GM12878 (cell line): Measurements from ENCODE around the gene NCAPD3. TPM values are rescaled to one million over a fixed set of nuclear protein-coding genes. Genes with fewer than 3 reads are reported as not detected.

Experiments
- ATAC-seq: fragments of 200-7000 bp; cut with Tn5 transposase; 3 replicates; pipeline ENCODE4 v1.9.1; 2020; ENCODE audit warnings: mild to moderate bottlenecking, moderate library complexity
- BruUV-seq: library from RNA; stranded (reverse); fragments of 400-500 nt; replicated peaks from 2 replicates; lab custom pipeline; 2021; lab: Mats Ljungman, UMichigan
- CTCF ChIA-PET: fragments of 300-600 bp; sonication (Branson Sonifier 250); formaldehyde crosslinking; extraction: SDS; loops from one replicate; lab custom pipeline; 2021; ENCODE audit warnings: inconsistent platforms; lab: Yijun Ruan, JAX
- POLR2A ChIA-PET: fragments of 350-600 bp; formaldehyde crosslinking; extraction: SDS; loops from one replicate; lab custom pipeline; 2021; ENCODE audit warnings: inconsistent platforms; lab: Charles Lee
- RAD21 ChIA-PET: fragments of 300-600 bp; sonication (Branson Sonifier 250); formaldehyde crosslinking; loops from one replicate; lab custom pipeline; 2023; ENCODE audit warnings: antibody characterized with exemption; ENCODE audit not compliant: unreplicated experiment; lab: Charles Lee
- SMC1A ChIA-PET: fragments of 300-600 bp; sonication (Branson Sonifier 250); formaldehyde crosslinking; loops from one replicate; lab custom pipeline; 2023; ENCODE audit not compliant: unreplicated experiment, uncharacterized antibody; lab: Charles Lee
- DNase-seq: peaks from one replicate; pipeline ENCODE4 v3.0.0-alpha.2; 2011; ENCODE audit warnings: low read depth, low spot score
- FAIRE-seq: peaks from 3 replicates; lab custom pipeline; 2011; peaks lifted over from hg19 to GRCh38; lab: Jason Lieb, UNC
- H2AFZ ChIP-seq: 2 replicates; pipeline ENCODE4 v1.6.0; 2011; ENCODE audit warnings: low read depth, low read length, control low read depth; ENCODE audit not compliant: control insufficient read depth
- H3K27ac ChIP-seq: 2 replicates; pipeline ENCODE4 v1.5.1; 2011; ENCODE audit warnings: control low read depth; ENCODE audit not compliant: control insufficient read depth, insufficient read depth
- H3K27me3 ChIP-seq, 2 experiments: replicated peaks in 1 of 2; 2 replicates each; pipeline versions ENCODE4 v1.6.0 to v1.6.1; 2011; ENCODE audit warnings: low read length in 1 of 2; ENCODE audit not compliant: control insufficient read depth in 2 of 2, insufficient read depth in 2 of 2
- H3K36me3 ChIP-seq, 2 experiments: 2 replicates each; pipeline ENCODE4 v1.5.1; 2011; ENCODE audit warnings: low read length in 1 of 2; ENCODE audit not compliant: control insufficient read depth in 2 of 2, insufficient read depth in 2 of 2
- H3K4me1 ChIP-seq: 2 replicates; pipeline ENCODE4 v1.6.1; 2011; ENCODE audit warnings: mild to moderate bottlenecking, low read length, moderate library complexity, mixed read lengths; ENCODE audit not compliant: control insufficient read depth, insufficient read depth
- H3K4me2 ChIP-seq: 2 replicates; pipeline ENCODE4 v1.6.0; 2011; ENCODE audit warnings: control low read depth; ENCODE audit not compliant: control insufficient read depth, insufficient read depth
- H3K4me3 ChIP-seq: fragments of 200-600 bp; sonication (generic); 2 replicates; pipeline ENCODE4 v1.5.1; 2016
- H3K79me2 ChIP-seq: 2 replicates; pipeline ENCODE4 v1.6.0; 2011; ENCODE audit warnings: low read length; ENCODE audit not compliant: control insufficient read depth, insufficient read depth
- H3K9ac ChIP-seq: 2 replicates; pipeline ENCODE4 v1.8.0; 2011; ENCODE audit warnings: low read length, control low read depth, mixed read lengths; ENCODE audit not compliant: control insufficient read depth, insufficient read depth
- H3K9me3 ChIP-seq: replicated peaks from 3 replicates; pipeline ENCODE4 v1.5.1; 2011; ENCODE audit warnings: mild to moderate bottlenecking, low read length; ENCODE audit not compliant: control insufficient read depth, insufficient read depth
- H4K20me1 ChIP-seq: 2 replicates; pipeline ENCODE4 v1.6.0; 2011; ENCODE audit not compliant: control insufficient read depth, insufficient read depth
- BRCA1 ChIP-seq: IDR thresholded peaks from 2 replicates; pipeline ENCODE4 v1.6.1; 2011; ENCODE audit warnings: low read depth, low read length, improper control_type of control experiment
- CBFB ChIP-seq: IDR thresholded peaks from 2 replicates; pipeline ENCODE4 v1.6.1; 2016; ENCODE audit warnings: antibody characterized with exemption, low read depth
- CEBPB ChIP-seq, 2 experiments: fragments of 150-350 bp in 1 of 2; IDR thresholded peaks; 2 replicates each; pipeline ENCODE4 v1.6.1; 2012 to 2014; ENCODE audit warnings: low read depth in 2 of 2, low read length in 2 of 2, borderline replicate concordance in 1 of 2, inconsistent platforms in 1 of 2
- CHD2 ChIP-seq: IDR thresholded peaks from 2 replicates; pipeline ENCODE4 v1.6.1; 2011; ENCODE audit warnings: low read depth, low read length, improper control_type of control experiment, borderline replicate concordance
- ETV6 ChIP-seq, 2 experiments: fragments of 450-650 bp in 1 of 2; IDR thresholded peaks in 1 of 2; conservative IDR thresholded peaks in 1 of 2; 2 replicates each; pipeline ENCODE4 v1.6.1; 2014; ENCODE audit warnings: antibody characterized with exemption in 1 of 2, borderline replicate concordance in 1 of 2, low read depth in 1 of 2, mild to moderate bottlenecking in 1 of 2, moderate library complexity in 1 of 2
- FOXM1 ChIP-seq: IDR thresholded peaks from 2 replicates; pipeline ENCODE4 v1.6.1; 2012; ENCODE audit warnings: low read depth, mild to moderate bottlenecking, inconsistent platforms, low read length, moderate library complexity
- KDM1A ChIP-seq: fragments of 200-600 bp; sonication (generic); IDR thresholded peaks from 2 replicates; pipeline ENCODE4 v1.6.1; 2016; ENCODE audit warnings: borderline replicate concordance
- MTA3 ChIP-seq: IDR thresholded peaks from 2 replicates; pipeline ENCODE4 v1.6.1; 2012; ENCODE audit warnings: low read length, inconsistent platforms, borderline replicate concordance
- NFYA ChIP-seq: IDR thresholded peaks from 2 replicates; pipeline ENCODE4 v1.6.1; 2011; ENCODE audit warnings: low read depth, mild to moderate bottlenecking, low read length, improper control_type of control experiment, borderline replicate concordance
- RCOR1 ChIP-seq: conservative IDR thresholded peaks from 2 replicates; pipeline ENCODE4 v1.6.1; 2012; ENCODE audit warnings: low read depth, low read length, improper control_type of control experiment
- SIX5 ChIP-seq: IDR thresholded peaks from 2 replicates; pipeline ENCODE4 v1.6.1; 2011; ENCODE audit warnings: mild to moderate bottlenecking, low read depth, low read length, moderate library complexity; ENCODE audit not compliant: severe bottlenecking
- SPI1 ChIP-seq: IDR thresholded peaks from 2 replicates; pipeline ENCODE4 v1.6.1; 2011; ENCODE audit warnings: low read depth, mild to moderate bottlenecking, low read length, moderate library complexity, borderline replicate concordance; ENCODE audit not compliant: insufficient read depth
- SUPT20H ChIP-seq: IDR thresholded peaks from 2 replicates; pipeline ENCODE4 v1.6.1; 2011; ENCODE audit warnings: low read depth, mild to moderate bottlenecking, low read length, moderate library complexity, borderline replicate concordance; ENCODE audit not compliant: control insufficient read depth
- YY1 ChIP-seq: IDR thresholded peaks from 2 replicates; pipeline ENCODE4 v1.6.1; 2011; ENCODE audit warnings: low read depth, mild to moderate bottlenecking, low read length
- ZNF274 ChIP-seq: IDR thresholded peaks from one replicate; pipeline ENCODE4 v1.8.0; 2011; ENCODE audit not compliant: insufficient read length, insufficient read depth
- WGBS: methylation state at CpG from one replicate; pipeline ENCODE4 v1.1.6; 2016; ENCODE audit warnings: low lambda C conversion rate; ENCODE audit not compliant: insufficient replicate concordance, insufficient coverage; ENCODE audit errors: missing lambda C conversion rate; 5-methylcytosine and 5-hydroxymethylcytosine counted together
- in situ Hi-C: fragments of 300-500 bp; cut with MboI; formaldehyde crosslinking; loops from 9 replicates; pipeline ENCODE4 v1.14.3; 2018; ENCODE audit warnings: mixed read lengths
- intact Hi-C: fragments of 100-400 bp; cut with micrococcal nuclease; formaldehyde crosslinking; loops from one replicate; pipeline ENCODE4 v1.14.2; 2022; ENCODE audit not compliant: unreplicated experiment
- polyA plus RNA-seq, 11 experiments: library from polyadenylated mRNA; depleted of rRNA in 4 of 11; unstranded in 6 of 11; stranded (reverse) in 5 of 11; fragments of >200 nt; fragmentation: Nextera tagmentation in 4 of 11; fragmentation: Illumina TruSeq in 1 of 11; extraction: Ambion mirVana in 4 of 11; extraction: Trizol in 1 of 11; gene quantifications; 1 replicate in 1 of 11; 2 replicates in 10 of 11; pipeline versions ENCODE4 v1.2.1 to v1.2.3, GENCODE V29; 2011 to 2016; ENCODE audit warnings: inconsistent platforms in 2 of 11, missing spikeins in 2 of 11, low read depth in 1 of 11
- total RNA-seq, 4 experiments: library from RNA; depleted of rRNA in 3 of 4; stranded (reverse); fragments of >200 nt in 3 of 4; fragmentation: Illumina TruSeq in 1 of 4; extraction: Trizol in 1 of 4; gene quantifications; 2 replicates each; pipeline versions ENCODE4 v1.2.1 to v1.2.3, GENCODE V29; 2013 to 2021
- TF ChIP-seq, protein P1 (sequence below): IDR thresholded peaks from 2 replicates; pipeline ENCODE4 v1.6.1; 2012; ENCODE audit warnings: mild to moderate bottlenecking, low read depth, low read length
- TF ChIP-seq, protein P2 (sequence below): IDR thresholded peaks from 2 replicates; pipeline ENCODE4 v1.6.1; 2011; ENCODE audit warnings: mild to moderate bottlenecking, low read depth, low read length, moderate library complexity; ENCODE audit not compliant: insufficient replicate concordance

Gene NCAPD3
- total and polyA plus RNA-seq, 10 of the 15 experiments (the other 5 are each of a cell fraction or from before 2014, with no cell fraction given), result 14.9 to 58.2 (median 48.2) TPM

DNA sequence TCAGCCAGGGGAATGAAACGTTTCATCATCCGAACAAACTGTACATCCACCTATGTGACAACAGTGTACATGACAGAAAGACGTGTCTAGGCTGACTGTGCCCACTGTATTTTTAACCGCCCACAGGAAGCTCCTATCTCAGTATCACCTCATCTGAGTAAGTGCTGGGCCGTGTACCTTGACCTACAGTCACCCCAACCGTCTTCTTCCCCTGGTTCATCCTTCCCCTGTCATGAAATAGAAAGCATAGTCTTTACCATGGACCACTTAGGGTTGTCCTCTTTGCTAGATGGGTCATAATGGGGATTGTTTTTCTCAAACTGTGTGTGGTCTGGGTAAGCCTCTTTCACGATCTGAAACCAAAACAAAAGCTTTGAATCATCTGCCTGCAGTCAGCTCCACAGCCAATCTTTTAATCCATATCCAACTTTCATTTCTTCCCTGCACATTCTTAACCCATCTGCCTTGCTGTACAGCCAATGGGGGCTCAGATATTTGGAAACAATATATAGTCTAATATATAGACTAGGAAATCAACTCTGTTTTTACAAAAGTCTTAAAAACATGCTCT is 25.2 kb upstream of the NCAPD3 start (continued):
- TF ChIP-seq SUPT20H (no peak), CHD2 (no peak), BRCA1 (no peak), MTA3 (no peak), FOXM1 (no peak), KDM1A (no peak), YY1 (no peak)
- TF ChIP-seq, protein P1, sequence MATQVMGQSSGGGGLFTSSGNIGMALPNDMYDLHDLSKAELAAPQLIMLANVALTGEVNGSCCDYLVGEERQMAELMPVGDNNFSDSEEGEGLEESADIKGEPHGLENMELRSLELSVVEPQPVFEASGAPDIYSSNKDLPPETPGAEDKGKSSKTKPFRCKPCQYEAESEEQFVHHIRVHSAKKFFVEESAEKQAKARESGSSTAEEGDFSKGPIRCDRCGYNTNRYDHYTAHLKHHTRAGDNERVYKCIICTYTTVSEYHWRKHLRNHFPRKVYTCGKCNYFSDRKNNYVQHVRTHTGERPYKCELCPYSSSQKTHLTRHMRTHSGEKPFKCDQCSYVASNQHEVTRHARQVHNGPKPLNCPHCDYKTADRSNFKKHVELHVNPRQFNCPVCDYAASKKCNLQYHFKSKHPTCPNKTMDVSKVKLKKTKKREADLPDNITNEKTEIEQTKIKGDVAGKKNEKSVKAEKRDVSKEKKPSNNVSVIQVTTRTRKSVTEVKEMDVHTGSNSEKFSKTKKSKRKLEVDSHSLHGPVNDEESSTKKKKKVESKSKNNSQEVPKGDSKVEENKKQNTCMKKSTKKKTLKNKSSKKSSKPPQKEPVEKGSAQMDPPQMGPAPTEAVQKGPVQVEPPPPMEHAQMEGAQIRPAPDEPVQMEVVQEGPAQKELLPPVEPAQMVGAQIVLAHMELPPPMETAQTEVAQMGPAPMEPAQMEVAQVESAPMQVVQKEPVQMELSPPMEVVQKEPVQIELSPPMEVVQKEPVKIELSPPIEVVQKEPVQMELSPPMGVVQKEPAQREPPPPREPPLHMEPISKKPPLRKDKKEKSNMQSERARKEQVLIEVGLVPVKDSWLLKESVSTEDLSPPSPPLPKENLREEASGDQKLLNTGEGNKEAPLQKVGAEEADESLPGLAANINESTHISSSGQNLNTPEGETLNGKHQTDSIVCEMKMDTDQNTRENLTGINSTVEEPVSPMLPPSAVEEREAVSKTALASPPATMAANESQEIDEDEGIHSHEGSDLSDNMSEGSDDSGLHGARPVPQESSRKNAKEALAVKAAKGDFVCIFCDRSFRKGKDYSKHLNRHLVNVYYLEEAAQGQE, result no peak
- TF ChIP-seq, protein P2, sequence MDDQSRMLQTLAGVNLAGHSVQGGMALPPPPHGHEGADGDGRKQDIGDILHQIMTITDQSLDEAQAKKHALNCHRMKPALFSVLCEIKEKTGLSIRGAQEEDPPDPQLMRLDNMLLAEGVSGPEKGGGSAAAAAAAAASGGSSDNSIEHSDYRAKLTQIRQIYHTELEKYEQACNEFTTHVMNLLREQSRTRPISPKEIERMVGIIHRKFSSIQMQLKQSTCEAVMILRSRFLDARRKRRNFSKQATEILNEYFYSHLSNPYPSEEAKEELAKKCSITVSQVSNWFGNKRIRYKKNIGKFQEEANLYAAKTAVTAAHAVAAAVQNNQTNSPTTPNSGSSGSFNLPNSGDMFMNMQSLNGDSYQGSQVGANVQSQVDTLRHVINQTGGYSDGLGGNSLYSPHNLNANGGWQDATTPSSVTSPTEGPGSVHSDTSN, result no peak

DNA sequence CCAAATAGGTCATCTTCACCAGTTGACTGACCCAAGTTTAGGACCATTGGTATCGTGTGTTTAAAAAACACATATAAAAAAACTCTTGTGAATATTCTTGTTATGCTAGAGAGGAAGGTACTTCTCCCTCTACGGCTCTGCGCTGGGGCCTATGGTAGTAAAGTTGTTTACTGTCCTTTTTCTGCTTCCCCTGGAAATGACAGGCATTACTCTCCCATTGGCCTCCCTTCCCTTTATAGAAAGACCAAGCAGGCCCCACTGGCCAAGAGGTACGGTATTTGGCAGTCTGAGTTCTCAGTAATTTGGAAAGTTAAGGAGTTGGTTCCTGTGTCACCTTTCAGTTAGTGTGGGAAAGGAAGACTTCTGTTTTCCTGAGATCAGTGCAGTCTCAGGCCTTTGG is 22.9 kb upstream of the NCAPD3 start:
- H3K27me3 ChIP-seq, result no peaks in the 10 kb centered on the region
- no peak overlapping the region for H2AFZ ChIP-seq
- H3K4me2 ChIP-seq, result no peak overlapping the region
- ATAC-seq (no peak), DNase-seq (no peak), FAIRE-seq (no peak)
- BruUV-seq, result no TSS peak
- WGBS, result 91% methylated on average over 4 of the region's 4 CpGs
- H3K27ac ChIP-seq, result no peak overlapping the region
- intact Hi-C loops (no loop called here), in situ Hi-C loops (no loop called here)
- H3K4me3 ChIP-seq, result no peak overlapping the region
- SMC1A ChIA-PET, result no interaction called here
- H3K79me2 ChIP-seq, result no peaks in the 10 kb centered on the region
- peaks cover 10 to 14% of the 10 kb centered on the region in 2 experiments for H3K36me3 ChIP-seq
- RAD21 ChIA-PET, result no interaction called here
- CTCF ChIA-PET, result no interaction called here
- H3K9ac ChIP-seq, result no peak overlapping the region
- POLR2A ChIA-PET, result no interaction called here
- H3K9me3 ChIP-seq, result no peaks in the 10 kb centered on the region
- no peaks in the 10 kb centered on the region for H4K20me1 ChIP-seq
- H3K4me1 ChIP-seq, result no peaks in the 10 kb centered on the region
- TF ChIP-seq SIX5 (no peak), RCOR1 (no peak), SPI1 (no peak), ETV6 (conservative IDR thresholded peaks at IDR 0.05 in 1 of 2, IDR thresholded peaks at IDR 0.05 in 1 of 2; ENCODE audit: borderline replicate concordance in 1 of 2, low read depth in 1 of 2) (no peak), CEBPB (IDR thresholded peaks at IDR 0.05; ENCODE audit: borderline replicate concordance in 1 of 2, low read depth in 2 of 2, low read length in 2 of 2) (no peak), CBFB (no peak), ZNF274 (no peak), NFYA (no peak)
- TF ChIP-seq, protein P2, result no peak
